Astrocyte (in vitro differentiated cells and primary cell): ENCODE data around the gene FILIP1L. TPM values are rescaled to one million over a fixed set of nuclear protein-coding genes. Genes with fewer than 3 reads are reported as not detected.

ENCODE experiments used
- DNase-seq: peaks from one replicate; pipeline ENCODE4 v3.0.0-alpha.2; 2010; ENCODE audit warnings: low read depth
- FAIRE-seq: peaks from 2 replicates; lab custom pipeline; 2011; peaks lifted over from hg19 to GRCh38; lab: Jason Lieb, UNC
- H2AFZ ChIP-seq: 2 replicates; pipeline ENCODE4 v1.6.0; 2012; ENCODE audit warnings: low read depth, low read length, inconsistent platforms
- H3K27ac ChIP-seq: 2 replicates; pipeline ENCODE4 v1.5.1; 2011; ENCODE audit warnings: low read depth, low read length, inconsistent platforms
- H3K27me3 ChIP-seq: 2 replicates; pipeline ENCODE4 v1.6.0; 2011; ENCODE audit warnings: low read length, inconsistent platforms; ENCODE audit not compliant: insufficient read depth
- H3K36me3 ChIP-seq: 2 replicates; pipeline ENCODE4 v1.5.1; 2011; ENCODE audit warnings: low read length, inconsistent platforms; ENCODE audit not compliant: insufficient read depth
- H3K4me1 ChIP-seq: 2 replicates; pipeline ENCODE4 v1.5.1; 2011; ENCODE audit warnings: low read length, inconsistent platforms; ENCODE audit not compliant: insufficient read depth
- H3K4me2 ChIP-seq: 2 replicates; pipeline ENCODE4 v1.6.0; 2012; ENCODE audit warnings: low read length, inconsistent platforms
- H3K4me3 ChIP-seq: 2 replicates; pipeline ENCODE4 v1.5.1; 2011; ENCODE audit warnings: low read depth, mild to moderate bottlenecking, low read length, inconsistent platforms; ENCODE audit not compliant: insufficient read depth
- H3K79me2 ChIP-seq: 2 replicates; pipeline ENCODE4 v1.6.0; 2012; ENCODE audit warnings: mild to moderate bottlenecking, low read length, inconsistent platforms; ENCODE audit not compliant: insufficient read depth
- H3K9ac ChIP-seq: 2 replicates; pipeline ENCODE4 v1.6.0; 2012; ENCODE audit warnings: mild to moderate bottlenecking, low read length, inconsistent platforms
- H3K9me3 ChIP-seq: 2 replicates; pipeline ENCODE4 v1.5.1; 2012; ENCODE audit warnings: low read depth, mild to moderate bottlenecking, low read length, inconsistent platforms; ENCODE audit not compliant: insufficient read depth
- H4K20me1 ChIP-seq: 2 replicates; pipeline ENCODE4 v1.6.0; 2012; ENCODE audit warnings: low read length, inconsistent platforms; ENCODE audit not compliant: insufficient read depth
- H3K27ac Mint-ChIP-seq: one replicate; pipeline ENCODE4 v1.8.0; 2021; ENCODE audit warnings: mild to moderate bottlenecking, mixed read lengths; ENCODE audit not compliant: unreplicated experiment
- H3K27me3 Mint-ChIP-seq: one replicate; pipeline ENCODE4 v1.8.0; 2021; ENCODE audit warnings: low read depth, mixed read lengths; ENCODE audit not compliant: unreplicated experiment
- H3K36me3 Mint-ChIP-seq: one replicate; pipeline ENCODE4 v1.8.0; 2021; ENCODE audit warnings: low read depth, mixed read lengths; ENCODE audit not compliant: unreplicated experiment
- H3K4me1 Mint-ChIP-seq: one replicate; pipeline ENCODE4 v1.8.0; 2021; ENCODE audit warnings: low read depth, mixed read lengths; ENCODE audit not compliant: unreplicated experiment
- H3K4me3 Mint-ChIP-seq: one replicate; pipeline ENCODE4 v1.8.0; 2021; ENCODE audit warnings: mild to moderate bottlenecking, moderate library complexity, mixed read lengths; ENCODE audit not compliant: unreplicated experiment
- H3K9me3 Mint-ChIP-seq: one replicate; pipeline ENCODE4 v1.8.0; 2021; ENCODE audit warnings: mild to moderate bottlenecking, mixed read lengths; ENCODE audit not compliant: unreplicated experiment
- EZH2 ChIP-seq: IDR thresholded peaks from 2 replicates; pipeline ENCODE4 v1.6.1; 2012; ENCODE audit warnings: mild to moderate bottlenecking, low read length, inconsistent platforms; ENCODE audit not compliant: insufficient read depth
- total RNA-seq: library from RNA; stranded (reverse); gene quantifications from 2 replicates; pipeline ENCODE4 v1.2.1, GENCODE V29; 2021
- TF ChIP-seq, protein P1 (sequence below): IDR thresholded peaks from 2 replicates; pipeline ENCODE4 v1.5.1; 2011; ENCODE audit warnings: low read depth, mild to moderate bottlenecking, inconsistent platforms, low read length, moderate library complexity; ENCODE audit not compliant: insufficient read depth

FILIP1L gene
- total RNA-seq, 1 donor from 2014 or later, result 209 TPM

DNA sequence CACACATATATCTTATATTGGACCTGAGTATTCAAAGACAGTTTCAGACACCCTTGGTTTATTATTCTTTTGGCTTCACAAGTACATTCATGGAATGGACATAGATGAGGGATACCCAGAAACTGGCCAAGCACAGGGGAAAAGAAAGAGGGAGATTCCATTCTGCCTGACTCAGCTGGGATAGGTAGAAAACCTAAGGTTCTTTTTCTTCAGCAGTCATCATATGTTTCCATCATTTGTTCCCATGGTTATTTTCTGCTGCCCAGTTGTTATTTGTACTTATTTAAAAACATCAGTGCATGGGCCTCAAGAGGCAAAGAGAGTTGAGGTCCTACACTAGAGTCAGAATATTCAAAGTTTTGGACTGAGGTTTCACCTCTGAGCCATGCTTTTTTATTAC is 91.8 kb downstream of the FILIP1L start:
- TF ChIP-seq, protein P1, sequence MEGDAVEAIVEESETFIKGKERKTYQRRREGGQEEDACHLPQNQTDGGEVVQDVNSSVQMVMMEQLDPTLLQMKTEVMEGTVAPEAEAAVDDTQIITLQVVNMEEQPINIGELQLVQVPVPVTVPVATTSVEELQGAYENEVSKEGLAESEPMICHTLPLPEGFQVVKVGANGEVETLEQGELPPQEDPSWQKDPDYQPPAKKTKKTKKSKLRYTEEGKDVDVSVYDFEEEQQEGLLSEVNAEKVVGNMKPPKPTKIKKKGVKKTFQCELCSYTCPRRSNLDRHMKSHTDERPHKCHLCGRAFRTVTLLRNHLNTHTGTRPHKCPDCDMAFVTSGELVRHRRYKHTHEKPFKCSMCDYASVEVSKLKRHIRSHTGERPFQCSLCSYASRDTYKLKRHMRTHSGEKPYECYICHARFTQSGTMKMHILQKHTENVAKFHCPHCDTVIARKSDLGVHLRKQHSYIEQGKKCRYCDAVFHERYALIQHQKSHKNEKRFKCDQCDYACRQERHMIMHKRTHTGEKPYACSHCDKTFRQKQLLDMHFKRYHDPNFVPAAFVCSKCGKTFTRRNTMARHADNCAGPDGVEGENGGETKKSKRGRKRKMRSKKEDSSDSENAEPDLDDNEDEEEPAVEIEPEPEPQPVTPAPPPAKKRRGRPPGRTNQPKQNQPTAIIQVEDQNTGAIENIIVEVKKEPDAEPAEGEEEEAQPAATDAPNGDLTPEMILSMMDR, result no peak
- TF ChIP-seq EZH2, result no peak

DNA sequence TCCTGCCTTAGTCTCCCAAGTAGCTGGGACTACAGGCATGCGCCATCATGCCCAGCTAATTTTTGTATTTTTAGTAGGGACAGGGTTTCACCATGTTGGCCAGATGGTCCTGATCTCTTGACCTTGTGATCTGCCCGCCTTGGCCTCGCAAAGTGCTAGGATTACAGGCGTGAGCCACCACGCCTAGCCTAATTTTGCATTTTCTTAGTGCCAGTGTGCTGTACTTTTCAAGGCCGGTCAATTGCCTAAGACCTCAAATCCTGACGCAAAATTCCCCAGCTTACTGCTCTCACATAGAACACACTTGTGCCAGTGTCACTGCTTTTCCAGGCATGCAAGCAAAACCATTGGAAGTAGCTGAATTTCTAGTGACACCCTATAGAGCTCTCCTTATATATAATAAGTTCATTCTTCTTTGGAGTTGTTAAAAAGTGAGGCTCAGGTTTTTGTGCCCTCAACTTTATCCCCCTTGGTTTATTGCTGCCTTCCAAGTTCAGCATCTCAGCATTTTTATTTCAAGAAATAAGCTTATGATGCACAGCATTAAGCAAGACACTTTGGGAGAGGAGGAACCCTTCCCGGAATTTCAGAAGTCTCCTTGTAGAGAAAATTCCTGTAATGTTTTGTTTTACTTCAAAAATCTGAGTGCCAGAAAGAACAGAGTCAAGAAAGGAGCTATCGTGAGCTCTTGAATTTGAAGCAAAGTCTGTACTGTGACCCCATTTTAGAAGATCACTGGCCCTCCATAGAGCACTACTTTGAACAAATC is 93.2 kb downstream of the FILIP1L start:
- no peak overlapping the region for H3K4me2 ChIP-seq
- H2AFZ ChIP-seq, result no peak overlapping the region
- Mint-ChIP-seq H3K4me3 (no peak overlapping the region), H3K27ac (no peak overlapping the region), H3K4me1 (peaks cover 39% of the 10 kb centered on the region), H3K9me3 (no peaks in the 10 kb centered on the region), H3K27me3 (no peaks in the 10 kb centered on the region), H3K36me3 (no peaks in the 10 kb centered on the region)
- no peak for TF ChIP-seq EZH2
- TF ChIP-seq, protein P1, result no peak
- H3K4me3 ChIP-seq, result no peak overlapping the region
- peaks cover 24% of the 10 kb centered on the region for H3K4me1 ChIP-seq
- H3K79me2 ChIP-seq, result no peaks in the 10 kb centered on the region
- no peaks in the 10 kb centered on the region for H3K36me3 ChIP-seq
- no peaks in the 10 kb centered on the region for H4K20me1 ChIP-seq
- no peaks in the 10 kb centered on the region for H3K9me3 ChIP-seq
- no peaks in the 10 kb centered on the region for H3K27me3 ChIP-seq
- H3K27ac ChIP-seq, result no peak overlapping the region
- DNase-seq (peak; percentile 40), FAIRE-seq (no peak)
- H3K9ac ChIP-seq, result no peak overlapping the region

More for the DNA sequence above, 91.8 kb downstream of the FILIP1L start:
- DNase-seq, result peak; percentile 40
- Mint-ChIP-seq H3K4me1 (peaks cover 39% of the 10 kb centered on the region), H3K27ac (no peak overlapping the region), H3K27me3 (no peaks in the 10 kb centered on the region), H3K9me3 (no peaks in the 10 kb centered on the region), H3K36me3 (no peaks in the 10 kb centered on the region), H3K4me3 (no peak overlapping the region)
- H3K79me2 ChIP-seq, result no peaks in the 10 kb centered on the region
- FAIRE-seq, result no peak
- peak overlapping the region; percentile 42 for H3K9ac ChIP-seq
- H3K4me3 ChIP-seq, result no peak overlapping the region
- peak overlapping the region; percentile 79 for H3K27ac ChIP-seq
- H2AFZ ChIP-seq, result no peak overlapping the region
- H3K4me2 ChIP-seq, result peak overlapping the region; percentile 33
- H3K4me1 ChIP-seq, result peaks cover 24% of the 10 kb centered on the region
- H3K36me3 ChIP-seq, result no peaks in the 10 kb centered on the region
- H3K27me3 ChIP-seq, result no peaks in the 10 kb centered on the region
- no peaks in the 10 kb centered on the region for H3K9me3 ChIP-seq
- H4K20me1 ChIP-seq, result no peaks in the 10 kb centered on the region

DNA sequence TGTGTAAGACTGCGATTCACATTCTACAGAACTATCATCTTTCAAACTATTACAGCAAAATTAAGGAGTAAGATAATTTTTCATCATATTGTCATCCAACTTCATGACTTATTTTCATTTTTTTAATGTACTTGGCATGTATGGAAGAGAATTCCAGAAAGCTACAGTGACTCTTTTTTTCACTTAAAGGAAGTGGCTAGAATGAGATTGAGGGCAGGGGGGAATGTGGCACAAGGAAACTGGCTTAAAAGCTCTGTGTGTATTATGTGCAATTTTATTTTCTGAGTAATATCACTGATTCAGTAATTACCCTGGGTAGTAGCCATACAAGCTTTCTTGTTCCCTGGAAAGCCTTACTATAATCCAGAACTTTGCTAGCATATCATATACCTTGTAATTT is 94.6 kb downstream of the FILIP1L start:
- H3K27me3 Mint-ChIP-seq, result no peaks in the 10 kb centered on the region
- H3K9me3 Mint-ChIP-seq, result no peaks in the 10 kb centered on the region
- H3K27ac Mint-ChIP-seq, result no peak overlapping the region
- Histone ChIP-seq H3K9ac (no peak overlapping the region), H3K4me2 (no peak overlapping the region), H3K27me3 (no peaks in the 10 kb centered on the region), H4K20me1 (no peaks in the 10 kb centered on the region), H3K9me3 (no peaks in the 10 kb centered on the region), H3K4me1 (peaks cover 24% of the 10 kb centered on the region), H3K4me3 (no peak overlapping the region), H3K79me2 (no peaks in the 10 kb centered on the region), H3K27ac (no peak overlapping the region), H3K36me3 (no peaks in the 10 kb centered on the region), H2AFZ (no peak overlapping the region)
- no peaks in the 10 kb centered on the region for H3K36me3 Mint-ChIP-seq
- H3K4me3 Mint-ChIP-seq, result no peak overlapping the region
- TF ChIP-seq, protein P1, result no peak
- TF ChIP-seq EZH2, result no peak
- FAIRE-seq (no peak), DNase-seq (no peak)
- peaks cover 39% of the 10 kb centered on the region for H3K4me1 Mint-ChIP-seq
